SK-N-MC (cell line): ENCODE results near the gene SORBS2.

ENCODE experiments used
- EZH2 ChIP-seq: fragments of 200-600 bp; sonication (generic); IDR thresholded peaks from one replicate; pipeline ENCODE4 v1.6.1; 2017; ENCODE audit warnings: antibody characterized with exemption
- FOXP2 ChIP-seq: optimal IDR thresholded peaks from 2 replicates; pipeline ENCODE3; 2011; ENCODE audit warnings: mild to moderate bottlenecking, moderate library complexity; ENCODE audit not compliant: insufficient read depth; ENCODE audit errors: extremely low read length, control extremely low read depth
- POLR2AphosphoS5 ChIP-seq: IDR thresholded peaks from 2 replicates; pipeline ENCODE4 v1.6.1; 2012; ENCODE audit warnings: mild to moderate bottlenecking, low read depth, low read length, borderline replicate concordance

GRCh38 chr4:185778307-185778706 lies 33.7 kb downstream of the SORBS2 start:
- no peak for TF ChIP-seq POLR2AphosphoS5
- TF ChIP-seq EZH2 = no peak
- no peak for TF ChIP-seq FOXP2
